Endothelial cell of umbilical vein (primary cell): Measurements from ENCODE around the gene EDN1. TPM values are rescaled to one million over a fixed set of nuclear protein-coding genes. Genes with fewer than 3 reads are reported as not detected.

ENCODE experiments used
- BruUV-seq: library from RNA; stranded (reverse); fragments of 400-500 nt; replicated peaks from 2 replicates; lab custom pipeline; 2021; lab: Mats Ljungman, UMichigan
- CTCF ChIA-PET: fragments of 300-600, 350-600 bp; sonication (Branson Sonifier 250); formaldehyde crosslinking; loops from one replicate; lab custom pipeline; 2021; ENCODE audit warnings: antibody characterized with exemption, inconsistent platforms; lab: Charles Lee
- POLR2A ChIA-PET: fragments of 300-600, 350-600 bp; sonication (Branson Sonifier 250); formaldehyde crosslinking; loops from one replicate; lab custom pipeline; 2021; ENCODE audit warnings: antibody characterized with exemption, inconsistent platforms; lab: Charles Lee
- DNase-seq: peaks from one replicate; pipeline ENCODE4 v3.0.0-alpha.2; 2011; ENCODE audit warnings: low read depth, low spot score
- FAIRE-seq: peaks from 2 replicates; lab custom pipeline; 2011; peaks lifted over from hg19 to GRCh38; lab: Jason Lieb, UNC
- H2AFZ ChIP-seq: 2 replicates; pipeline ENCODE4 v1.6.0; 2012; ENCODE audit warnings: low read depth, low read length, control low read depth, inconsistent platforms
- H3K27ac ChIP-seq: 2 replicates; pipeline ENCODE4 v1.5.1; 2011; ENCODE audit warnings: low read depth, mild to moderate bottlenecking, control low read depth, low read length, moderate library complexity; ENCODE audit not compliant: insufficient read depth
- H3K27me3 ChIP-seq, 2 experiments: 2 replicates each; pipeline versions ENCODE4 v1.6.0 to v1.6.1; 2011; ENCODE audit warnings: low read length in 2 of 2, mixed read lengths in 1 of 2; ENCODE audit not compliant: control insufficient read depth in 2 of 2, insufficient read depth in 2 of 2
- H3K36me3 ChIP-seq, 2 experiments: 2 replicates in 1 of 2; 3 replicates in 1 of 2; pipeline ENCODE4 v1.5.1; 2011; ENCODE audit warnings: low read length in 2 of 2, mild to moderate bottlenecking in 1 of 2, moderate library complexity in 1 of 2; ENCODE audit not compliant: control insufficient read depth in 2 of 2, insufficient read depth in 2 of 2; ENCODE audit errors: extremely low read depth in 1 of 2
- H3K4me1 ChIP-seq: 3 replicates; pipeline ENCODE4 v1.5.1; 2011; ENCODE audit warnings: mild to moderate bottlenecking, low read length; ENCODE audit not compliant: control insufficient read depth, insufficient read depth; ENCODE audit errors: extremely low read depth
- H3K4me2 ChIP-seq: 2 replicates; pipeline ENCODE4 v1.6.1; 2011; ENCODE audit warnings: low read length, control low read depth, mixed read lengths; ENCODE audit not compliant: insufficient read depth
- H3K4me3 ChIP-seq, 3 experiments: fragments of 200-600 bp in 1 of 3; sonication (generic), shearing (Covaris generic) in 1 of 3; replicated peaks in 1 of 3; 2 replicates each; pipeline ENCODE4 v1.5.1; 2011 to 2016; ENCODE audit warnings: control low read depth in 3 of 3, low read length in 3 of 3, mild to moderate bottlenecking in 2 of 3, inconsistent platforms in 1 of 3, low read depth in 1 of 3, moderate library complexity in 1 of 3; ENCODE audit not compliant: insufficient read depth in 1 of 3
- H3K79me2 ChIP-seq: 2 replicates; pipeline ENCODE4 v1.6.0; 2012; ENCODE audit warnings: low read length, inconsistent platforms; ENCODE audit not compliant: control insufficient read depth, insufficient read depth
- H3K9ac ChIP-seq: replicated peaks from 2 replicates; pipeline ENCODE3; 2011; ENCODE audit warnings: low read length, control low read depth; ENCODE audit not compliant: insufficient read depth; ENCODE audit errors: extremely low read depth
- H3K9me1 ChIP-seq: replicated peaks from 3 replicates; pipeline ENCODE4 v1.6.0; 2011; ENCODE audit warnings: mild to moderate bottlenecking, low read length; ENCODE audit not compliant: control insufficient read depth, insufficient read depth; ENCODE audit errors: extremely low read depth
- H3K9me3 ChIP-seq: replicated peaks from 2 replicates; pipeline ENCODE4 v1.5.1; 2012; ENCODE audit warnings: low read length, inconsistent platforms; ENCODE audit not compliant: control insufficient read depth, insufficient read depth
- H4K20me1 ChIP-seq: replicated peaks from 2 replicates; pipeline ENCODE3; 2011; ENCODE audit warnings: mild to moderate bottlenecking, low read length; ENCODE audit not compliant: control insufficient read depth, insufficient read depth; ENCODE audit errors: extremely low read depth
- CTCF ChIP-seq, 2 donors: IDR thresholded peaks; 1 replicate in 1 of 2; 2 replicates in 1 of 2; pipeline ENCODE4 v1.5.1; 2011; ENCODE audit warnings: low read length in 2 of 2, mild to moderate bottlenecking in 2 of 2, moderate library complexity in 2 of 2, control low read depth in 1 of 2, inconsistent platforms in 1 of 2, low read depth in 1 of 2; ENCODE audit not compliant: insufficient read depth in 1 of 2; ENCODE audit errors: extremely low read depth in 1 of 2
- EZH2 ChIP-seq: IDR thresholded peaks from 2 replicates; pipeline ENCODE4 v1.6.1; 2012; ENCODE audit warnings: borderline replicate concordance, low read depth, mild to moderate bottlenecking, moderate library complexity, low read length, inconsistent platforms; ENCODE audit not compliant: severe bottlenecking
- FOS ChIP-seq: IDR thresholded peaks from 2 replicates; pipeline ENCODE4 v1.6.1; 2011; ENCODE audit warnings: mild to moderate bottlenecking, low read length, moderate library complexity, borderline replicate concordance; ENCODE audit not compliant: insufficient read depth
- GATA2 ChIP-seq: IDR thresholded peaks from 2 replicates; pipeline ENCODE4 v1.7.0; 2011; ENCODE audit warnings: low read depth, mild to moderate bottlenecking, moderate library complexity, mixed read lengths, low read length; ENCODE audit not compliant: insufficient read length, insufficient read depth
- MAX ChIP-seq: IDR thresholded peaks from 2 replicates; pipeline ENCODE4 v1.6.1; 2011; ENCODE audit not compliant: insufficient read depth, insufficient read length
- MYC ChIP-seq: IDR thresholded peaks from one replicate; pipeline ENCODE4 v1.6.1; 2011; ENCODE audit warnings: mild to moderate bottlenecking, low read depth, low read length
- POLR2AphosphoS5 ChIP-seq: IDR thresholded peaks from 2 replicates; pipeline ENCODE4 v1.6.1; 2012; ENCODE audit warnings: low read depth, mild to moderate bottlenecking, control low read depth, low read length, moderate library complexity; ENCODE audit not compliant: insufficient read depth
- dilution Hi-C: fragments of 300-500 bp; cut with MboI; formaldehyde crosslinking; loops from one replicate; pipeline ENCODE4 v1.15.0; 2019; ENCODE audit warnings: low sequenced_read_pairs; ENCODE audit not compliant: extremely low pct_ligation_motif_present
- intact Hi-C: fragments of 100-400 bp; cut with micrococcal nuclease; formaldehyde crosslinking; loops from one replicate; pipeline ENCODE4 v1.10.0; 2022
- polyA plus RNA-seq, 4 experiments: library from polyadenylated mRNA; depleted of rRNA in 3 of 4; stranded (reverse) in 3 of 4; unstranded in 1 of 4; fragments of >200 nt; gene quantifications; 2 replicates each; pipeline versions ENCODE4 v1.2.1 to v1.2.3, GENCODE V29; 2011 to 2012; ENCODE audit warnings: missing spikeins in 1 of 4
- total RNA-seq: library from RNA; stranded (reverse); gene quantifications from 2 replicates; pipeline ENCODE4 v1.2.3, GENCODE V29; 2021

Gene EDN1
- total and polyA plus RNA-seq, 2 donors (not counting 3 experiments of a cell fraction or from before 2014, with no cell fraction given): 493 to 498 TPM

GRCh38 chr6:12280902-12281301 is 9.3 kb upstream of the EDN1 start:
- Histone ChIP-seq H2AFZ (no peak overlapping the region), H3K36me3 (no peaks in the 10 kb centered on the region), H3K4me1 (no peaks in the 10 kb centered on the region), H3K9ac (no peak overlapping the region), H3K9me3 (no peaks in the 10 kb centered on the region), H3K4me2 (no peak overlapping the region), H3K27ac (no peak overlapping the region), H3K4me3 (no peak overlapping the region), H4K20me1 (no peaks in the 10 kb centered on the region), H3K9me1 (no peaks in the 10 kb centered on the region), H3K79me2 (no peaks in the 10 kb centered on the region), H3K27me3 (no peaks in the 10 kb centered on the region)
- intact Hi-C loops: loop anchor here (5.0 to 10.0 kb wide), 2 partner anchors 34 to 206 kb away; no protein-coding TSS in a partner anchor
- no TSS peak for BruUV-seq
- POLR2A ChIA-PET: no interaction called here
- FAIRE-seq: no peak
- dilution Hi-C loops: loop anchor here (25.0 kb wide), 3 partner anchors 206 to 669 kb away; no protein-coding TSS in a partner anchor
- no peak for DNase-seq
- CTCF ChIA-PET: interaction anchor here (1.3 to 3.0 kb wide), 5 partner anchors 8 to 322 kb away, joined by 3 to 21 read pairs (median 7); partner anchors contain the start of gene EDN1
- TF ChIP-seq MYC (no peak), GATA2 (no peak), POLR2AphosphoS5 (no peak), CTCF (IDR thresholded peaks at IDR 0.05; ENCODE audit: extremely low read depth in 1 of 2, insufficient read depth in 1 of 2, low read depth in 1 of 2, low read length in 2 of 2) (no peak), FOS (no peak), MAX (no peak), EZH2 (no peak)
